Measurements from ENCODE around the gene NFATC1.

The NFATC1 gene

GRCh38 chr18:79559436-79559835, 163.7 kb downstream of the NFATC1 start:
- TF ChIP-seq TAF1 (IDR thresholded peaks at IDR 0.05; ENCODE audit: borderline replicate concordance, insufficient read depth, low read length) (no peak), POLR2AphosphoS5 (IDR thresholded peaks at IDR 0.05; ENCODE audit: low read depth, low read length) (no peak), FOXP2 (optimal IDR thresholded peaks at IDR 0.05; ENCODE audit: borderline replicate concordance, extremely low read depth, extremely low read length, insufficient read depth) (no peak), REST (IDR thresholded peaks at IDR 0.05; ENCODE audit: insufficient read depth in 1 of 2, low read depth in 2 of 2, low read length in 2 of 2) (no peak), SIN3A (IDR thresholded peaks at IDR 0.05; ENCODE audit: borderline replicate concordance, insufficient read depth, low read length) (no peak)

DNA sequence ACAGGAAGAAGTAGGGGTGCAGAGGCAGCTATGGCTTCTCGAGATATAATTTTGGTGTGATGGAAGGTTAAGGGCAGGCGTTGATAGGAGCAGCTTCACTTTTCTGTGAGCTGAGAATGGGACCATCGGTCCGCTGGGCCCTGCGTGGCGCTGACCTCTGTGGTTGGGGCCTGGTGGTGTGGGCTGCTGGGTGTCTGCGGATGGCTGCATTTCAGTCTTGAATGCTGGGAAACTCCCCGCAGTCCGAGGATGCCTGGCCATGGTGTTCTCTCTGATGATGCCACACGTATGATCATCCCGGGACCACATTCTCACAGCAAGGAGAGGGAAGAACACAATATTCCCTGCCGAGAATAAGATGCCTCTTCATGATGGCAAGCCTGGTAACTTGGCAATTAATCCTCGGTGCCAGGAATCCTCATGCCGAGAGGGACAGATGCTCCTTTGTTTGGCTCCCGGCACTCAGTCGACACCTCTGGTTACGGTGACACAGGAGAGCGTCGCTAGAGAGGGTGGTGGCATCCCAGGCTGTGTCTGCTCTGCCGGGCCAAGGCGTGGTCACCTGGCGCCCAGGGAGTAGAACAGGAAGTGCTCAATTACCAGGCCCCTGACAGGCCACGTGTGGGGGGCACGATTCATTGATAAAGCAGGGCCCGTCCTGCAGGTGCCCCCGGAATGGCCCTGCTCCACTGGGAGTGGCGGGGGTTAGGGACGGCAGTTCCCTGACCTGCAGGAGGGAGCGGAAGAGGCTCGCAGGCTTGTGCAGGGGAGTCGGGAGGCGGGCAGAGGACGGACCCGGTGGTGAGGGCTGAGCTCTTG, 164.5 kb downstream of the NFATC1 start:
- TF ChIP-seq SIN3A (IDR thresholded peaks at IDR 0.05; ENCODE audit: borderline replicate concordance, insufficient read depth, low read length) (no peak), REST (IDR thresholded peaks at IDR 0.05; ENCODE audit: insufficient read depth in 1 of 2, low read depth in 2 of 2, low read length in 2 of 2) (no peak), POLR2AphosphoS5 (IDR thresholded peaks at IDR 0.05; ENCODE audit: low read depth, low read length) (no peak), TAF1 (IDR thresholded peaks at IDR 0.05; ENCODE audit: borderline replicate concordance, insufficient read depth, low read length) (no peak), FOXP2 (optimal IDR thresholded peaks at IDR 0.05; ENCODE audit: borderline replicate concordance, extremely low read depth, extremely low read length, insufficient read depth) (no peak)

DNA sequence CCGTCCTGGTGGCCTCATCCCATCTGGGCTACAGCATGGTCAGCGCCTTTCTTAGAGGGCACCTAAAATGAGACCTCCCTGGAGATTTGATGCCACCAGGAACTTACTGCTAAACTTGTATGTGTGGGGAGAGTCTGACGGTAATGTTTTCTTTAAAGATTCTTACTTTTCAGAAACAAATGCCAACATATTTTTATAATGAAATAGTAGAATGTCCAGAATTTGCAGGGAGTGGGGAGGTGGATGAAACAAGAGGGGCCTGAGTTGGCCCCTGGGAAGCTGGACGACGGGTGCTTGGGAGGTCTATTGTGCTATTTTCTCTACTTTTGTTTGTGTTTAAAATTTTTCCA, 165.1 kb downstream of the NFATC1 start:
- TF ChIP-seq POLR2AphosphoS5 (IDR thresholded peaks at IDR 0.05; ENCODE audit: low read depth, low read length) (no peak), SIN3A (IDR thresholded peaks at IDR 0.05; ENCODE audit: borderline replicate concordance, insufficient read depth, low read length) (no peak), TAF1 (IDR thresholded peaks at IDR 0.05; ENCODE audit: borderline replicate concordance, insufficient read depth, low read length) (no peak), FOXP2 (optimal IDR thresholded peaks at IDR 0.05; ENCODE audit: borderline replicate concordance, extremely low read depth, extremely low read length, insufficient read depth) (no peak)

GRCh38 chr18:79563949-79564348, 168.2 kb downstream of the NFATC1 start:
- no peak for TF ChIP-seq REST (IDR thresholded peaks at IDR 0.05; ENCODE audit: insufficient read depth in 1 of 2, low read depth in 2 of 2, low read length in 2 of 2)

- TF ChIP-seq FOXP2 (optimal IDR thresholded peaks at IDR 0.05; ENCODE audit: borderline replicate concordance, extremely low read depth, extremely low read length, insufficient read depth) (no peak), REST (IDR thresholded peaks at IDR 0.05; ENCODE audit: insufficient read depth in 1 of 2, low read depth in 2 of 2, low read length in 2 of 2) (no peak), TAF1 (IDR thresholded peaks at IDR 0.05; ENCODE audit: borderline replicate concordance, insufficient read depth, low read length) (no peak), POLR2AphosphoS5 (IDR thresholded peaks at IDR 0.05; ENCODE audit: low read depth, low read length) (no peak)
Observed at GRCh38 chr18:79564441-79564840, 168.7 kb downstream of the NFATC1 start.
